IMR-90 (cell line): ENCODE data around the gene PEF1. TPM values are rescaled to one million over a fixed set of nuclear protein-coding genes. Genes with fewer than 3 reads are reported as not detected.

Experiments used
- ATAC-seq: fragments of 200-7000 bp; cut with Tn5 transposase; 2 replicates; pipeline ENCODE4 v1.9.1; 2020; ENCODE audit warnings: low read depth, mild to moderate bottlenecking, moderate library complexity
- BruUV-seq: library from RNA; stranded (reverse); fragments of 400-500 nt; replicated peaks from 2 replicates; lab custom pipeline; 2021; lab: Mats Ljungman, UMichigan
- CTCF ChIA-PET: fragments of 300-600 bp; formaldehyde crosslinking; extraction: SDS; loops from one replicate; lab custom pipeline; 2021; ENCODE audit warnings: antibody characterized with exemption; lab: Yijun Ruan, JAX
- POLR2A ChIA-PET: fragments of 300-600 bp; sonication (Branson Sonifier 250); formaldehyde crosslinking; loops from one replicate; lab custom pipeline; 2022; ENCODE audit warnings: antibody characterized with exemption; ENCODE audit not compliant: unreplicated experiment; lab: Charles Lee
- DNase-seq: peaks from one replicate; pipeline ENCODE4 v3.0.0; 2013
- H2AFZ ChIP-seq: replicated peaks from 2 replicates; pipeline ENCODE3; 2013; ENCODE audit warnings: low read length, mild to moderate bottlenecking; ENCODE audit not compliant: poor library complexity
- H2AK5ac ChIP-seq: 2 replicates; pipeline ENCODE4 v1.6.1; 2013; ENCODE audit warnings: low read depth, low read length, inconsistent platforms
- H2AK9ac ChIP-seq: replicated peaks from 2 replicates; pipeline ENCODE3; 2013; ENCODE audit warnings: mild to moderate bottlenecking, low read depth, low read length, moderate library complexity; ENCODE audit not compliant: poor library complexity
- H2BK120ac ChIP-seq: 2 replicates; pipeline ENCODE4 v1.6.1; 2013; ENCODE audit warnings: low read depth, low read length, inconsistent platforms
- H2BK15ac ChIP-seq: 3 replicates; pipeline ENCODE4 v1.6.1; 2013; ENCODE audit warnings: low read depth, low read length, inconsistent platforms
- H2BK20ac ChIP-seq: 2 replicates; pipeline ENCODE4 v1.6.1; 2013; ENCODE audit warnings: low read depth, mild to moderate bottlenecking, inconsistent platforms, low read length, moderate library complexity
- H2BK5ac ChIP-seq: 2 replicates; pipeline ENCODE4 v1.6.1; 2013; ENCODE audit warnings: mild to moderate bottlenecking, low read depth, low read length, inconsistent platforms; ENCODE audit not compliant: poor library complexity, severe bottlenecking
- H3K14ac ChIP-seq: replicated peaks from 2 replicates; pipeline ENCODE4 v1.6.1; 2013; ENCODE audit warnings: low read depth, low read length, inconsistent platforms
- H3K18ac ChIP-seq: 2 replicates; pipeline ENCODE4 v1.6.1; 2013; ENCODE audit warnings: low read depth, low read length, control low read depth
- H3K23ac ChIP-seq: 2 replicates; pipeline ENCODE4 v1.6.1; 2013; ENCODE audit warnings: low read depth, low read length, inconsistent platforms
- H3K27ac ChIP-seq: 2 replicates; pipeline ENCODE4 v1.5.1; 2013; ENCODE audit warnings: mild to moderate bottlenecking, control low read depth, low read length; ENCODE audit not compliant: insufficient read depth
- H3K27me3 ChIP-seq: 2 replicates; pipeline ENCODE4 v1.6.1; 2013; ENCODE audit warnings: low read length; ENCODE audit not compliant: control insufficient read depth, insufficient read depth
- H3K36me3 ChIP-seq: 2 replicates; pipeline ENCODE4 v1.6.1; 2013; ENCODE audit warnings: low read length, mixed read lengths; ENCODE audit not compliant: control insufficient read depth, insufficient read depth
- H3K4ac ChIP-seq: 2 replicates; pipeline ENCODE4 v1.6.1; 2013; ENCODE audit warnings: low read depth, low read length, inconsistent platforms
- H3K4me1 ChIP-seq: 2 replicates; pipeline ENCODE4 v1.6.1; 2013; ENCODE audit warnings: low read length, mixed read lengths; ENCODE audit not compliant: control insufficient read depth, insufficient read depth
- H3K4me2 ChIP-seq: 2 replicates; pipeline ENCODE4 v1.6.1; 2013; ENCODE audit warnings: low read depth, mild to moderate bottlenecking, control low read depth, low read length, moderate library complexity
- H3K4me3 ChIP-seq: 2 replicates; pipeline ENCODE4 v1.5.1; 2013; ENCODE audit warnings: low read depth, mild to moderate bottlenecking, control low read depth, low read length, moderate library complexity; ENCODE audit not compliant: insufficient read depth
- H3K56ac ChIP-seq: 2 replicates; pipeline ENCODE4 v1.6.1; 2013; ENCODE audit warnings: low read length, inconsistent platforms; ENCODE audit not compliant: insufficient read depth; ENCODE audit errors: extremely low read depth
- H3K79me1 ChIP-seq, 2 experiments: 2 replicates each; pipeline ENCODE4 v1.6.1; 2013; ENCODE audit warnings: low read length in 2 of 2, inconsistent platforms in 1 of 2, low read depth in 1 of 2
- H3K9ac ChIP-seq: 2 replicates; pipeline ENCODE4 v1.6.1; 2013; ENCODE audit warnings: low read depth, low read length, control low read depth
- H3K9me1 ChIP-seq: 2 replicates; pipeline ENCODE4 v1.6.1; 2013; ENCODE audit warnings: low read length, inconsistent platforms; ENCODE audit not compliant: insufficient read depth
- H3K9me3 ChIP-seq: 2 replicates; pipeline ENCODE4 v1.6.1; 2013; ENCODE audit warnings: low read length; ENCODE audit not compliant: control insufficient read depth, insufficient read depth
- H4K20me1 ChIP-seq: 2 replicates; pipeline ENCODE4 v1.6.1; 2013; ENCODE audit warnings: low read length, inconsistent platforms; ENCODE audit not compliant: insufficient read depth
- H4K5ac ChIP-seq: 2 replicates; pipeline ENCODE4 v1.6.1; 2013; ENCODE audit warnings: mild to moderate bottlenecking, low read depth, low read length, control low read depth
- H4K8ac ChIP-seq, 2 experiments: 2 replicates each; pipeline ENCODE4 v1.6.1; 2013; ENCODE audit warnings: low read depth in 2 of 2, low read length in 2 of 2, control low read depth in 1 of 2, inconsistent platforms in 1 of 2
- H4K91ac ChIP-seq: 2 replicates; pipeline ENCODE4 v1.6.1; 2013; ENCODE audit warnings: low read depth, low read length, inconsistent platforms; ENCODE audit not compliant: insufficient read depth
- BHLHE40 ChIP-seq: fragments of 150-350 bp; IDR thresholded peaks from 2 replicates; pipeline ENCODE4 v1.6.1; 2016; ENCODE audit warnings: mild to moderate bottlenecking, low read depth, low read length
- CEBPB ChIP-seq: IDR thresholded peaks from 2 replicates; pipeline ENCODE4 v1.6.1; 2012; ENCODE audit warnings: low read depth, low read length, improper control_type of control experiment
- CHD1 ChIP-seq: IDR thresholded peaks from 2 replicates; pipeline ENCODE4 v1.6.1; 2012; ENCODE audit warnings: low read depth, low read length, improper control_type of control experiment
- FOS ChIP-seq: fragments of 150-350 bp; IDR thresholded peaks from 2 replicates; pipeline ENCODE4 v1.6.1; 2016; ENCODE audit warnings: low read depth, low read length
- MAFK ChIP-seq: IDR thresholded peaks from 2 replicates; pipeline ENCODE4 v1.6.1; 2012; ENCODE audit warnings: low read depth, low read length, improper control_type of control experiment
- MAZ ChIP-seq: IDR thresholded peaks from 2 replicates; pipeline ENCODE4 v1.6.1; 2012; ENCODE audit warnings: low read depth, mild to moderate bottlenecking, low read length, improper control_type of control experiment, moderate library complexity, borderline replicate concordance
- MXI1 ChIP-seq: IDR thresholded peaks from 2 replicates; pipeline ENCODE4 v1.6.1; 2012; ENCODE audit warnings: low read depth, mild to moderate bottlenecking, low read length, moderate library complexity, borderline replicate concordance
- NFE2L2 ChIP-seq: fragments of 150-350 bp; IDR thresholded peaks from 2 replicates; pipeline ENCODE4 v1.6.1; 2016; ENCODE audit warnings: low read depth, mild to moderate bottlenecking, low read length
- POLR2A ChIP-seq: IDR thresholded peaks from 2 replicates; pipeline ENCODE4 v1.6.1; 2012; ENCODE audit warnings: mild to moderate bottlenecking, low read depth, low read length
- RAD21 ChIP-seq: IDR thresholded peaks from 2 replicates; pipeline ENCODE4 v1.6.1; 2012; ENCODE audit warnings: low read length, improper control_type of control experiment
- RCOR1 ChIP-seq: IDR thresholded peaks from 2 replicates; pipeline ENCODE4 v1.6.1; 2012; ENCODE audit warnings: mild to moderate bottlenecking, low read length, improper control_type of control experiment; ENCODE audit not compliant: insufficient replicate concordance
- RFX5 ChIP-seq: IDR thresholded peaks from 2 replicates; pipeline ENCODE4 v1.8.0; 2012; ENCODE audit warnings: low read depth, mild to moderate bottlenecking, low read length, moderate library complexity
- SMC3 ChIP-seq: fragments of 150-350 bp; IDR thresholded peaks from 2 replicates; pipeline ENCODE4 v1.6.1; 2016; ENCODE audit warnings: low read depth, mild to moderate bottlenecking, antibody characterized with exemption, low read length, moderate library complexity
- USF2 ChIP-seq: fragments of 150-350 bp; IDR thresholded peaks from 2 replicates; pipeline ENCODE4 v1.6.1; 2017; ENCODE audit warnings: mild to moderate bottlenecking, antibody characterized with exemption, low read length, low read depth
- WGBS, 2 experiments: methylation state at CpG; one replicate each; pipeline versions ENCODE4 v1.1.5 to v1.1.7; 2013; ENCODE audit warnings: missing lambda C conversion rate in 2 of 2; ENCODE audit not compliant: insufficient read length in 1 of 2; ENCODE audit errors: extremely low coverage in 2 of 2; 5-methylcytosine and 5-hydroxymethylcytosine counted together
- dilution Hi-C: fragments of 300-500 bp; cut with HindIII; formaldehyde crosslinking; loops from one replicate; pipeline ENCODE4 v1.14.3; 2018; ENCODE audit warnings: low sequenced_read_pairs; ENCODE audit not compliant: unreplicated experiment
- in situ Hi-C: fragments of 300-500 bp; cut with MboI; formaldehyde crosslinking; loops from 3 replicates; pipeline ENCODE4 v1.14.3; 2019; ENCODE audit warnings: low sequenced_read_pairs, inconsistent platforms, mixed read lengths
- intact Hi-C: fragments of 100-400 bp; cut with micrococcal nuclease; formaldehyde crosslinking; loops from 2 replicates; pipeline ENCODE4 v1.10.0; 2022
- polyA plus RNA-seq, 3 experiments: library from polyadenylated mRNA; depleted of rRNA; stranded (reverse); fragments of >200 nt; gene quantifications; 2 replicates each; pipeline ENCODE4 v1.2.3, GENCODE V29; 2012; ENCODE audit warnings: low replicate concordance in 1 of 3
- total RNA-seq: library from RNA; depleted of rRNA; stranded (reverse); fragments of >200 nt; gene quantifications from 2 replicates; pipeline ENCODE4 v1.2.3, GENCODE V29; 2012
- TF ChIP-seq, protein P1 (sequence below): fragments of 150-350 bp; IDR thresholded peaks from 2 replicates; pipeline ENCODE4 v1.6.1; 2016; ENCODE audit warnings: low read depth, mild to moderate bottlenecking, low read length, moderate library complexity, borderline replicate concordance
- TF ChIP-seq, protein P2 (sequence below): conservative IDR thresholded peaks from 2 replicates; pipeline ENCODE4 v1.5.1; 2012; ENCODE audit warnings: mild to moderate bottlenecking, low read depth, low read length, improper control_type of control experiment

The PEF1 gene
- total and polyA plus RNA-seq, 2 of the 4 experiments (the other 2 are of a cell fraction), result 84.2 to 104 TPM

- no peak overlapping the region for H2AK9ac ChIP-seq
- ATAC-seq (no peak), DNase-seq (no peak)
- no TSS peak for BruUV-seq
- peaks cover 11% of the 10 kb centered on the region; the same call in 1 of the 2 replicates for H3K4me1 ChIP-seq
- peaks cover 38% of the 10 kb centered on the region for H4K20me1 ChIP-seq
- H3K79me1 ChIP-seq, result peaks cover 44 to 80% of the 10 kb centered on the region in 2 experiments
- no peak overlapping the region for H2AK5ac ChIP-seq
- H3K4me3 ChIP-seq, result no peak overlapping the region
- H3K23ac ChIP-seq, result no peak overlapping the region
- H3K27me3 ChIP-seq, result no peaks in the 10 kb centered on the region
- ChIA-PET POLR2A (no interaction called here), CTCF (interaction anchor here (0.6 kb wide), 1 partner anchor 31 kb away, joined by 4 read pairs; no protein-coding TSS in a partner anchor)
- no peak overlapping the region for H4K91ac ChIP-seq
- WGBS, 2 experiments, result 100% methylated on average over 1 of the region's 4 CpGs; no CpG with 5 or more reads in 1 of the 2 experiments
- H2BK5ac ChIP-seq, result no peak overlapping the region
- H2BK15ac ChIP-seq, result no peak overlapping the region
- no peak overlapping the region for H3K4ac ChIP-seq
- no peaks in the 10 kb centered on the region for H3K9me3 ChIP-seq
- no peaks in the 10 kb centered on the region for H3K36me3 ChIP-seq
- dilution Hi-C loops, result no loop called here
- no peak overlapping the region for H3K9ac ChIP-seq
- no peak overlapping the region for H2BK20ac ChIP-seq
- no peak overlapping the region for H2AFZ ChIP-seq
- H3K14ac ChIP-seq, result no peak overlapping the region
- H2BK120ac ChIP-seq, result no peak overlapping the region
- TF ChIP-seq RCOR1 (no peak), POLR2A (no peak), NFE2L2 (no peak), MAZ (no peak), CHD1 (no peak), BHLHE40 (no peak), RAD21 (no peak), SMC3 (no peak), MXI1 (no peak), USF2 (no peak), FOS (no peak), MAFK (no peak), RFX5 (no peak), CEBPB (no peak)
- TF ChIP-seq, protein P1, sequence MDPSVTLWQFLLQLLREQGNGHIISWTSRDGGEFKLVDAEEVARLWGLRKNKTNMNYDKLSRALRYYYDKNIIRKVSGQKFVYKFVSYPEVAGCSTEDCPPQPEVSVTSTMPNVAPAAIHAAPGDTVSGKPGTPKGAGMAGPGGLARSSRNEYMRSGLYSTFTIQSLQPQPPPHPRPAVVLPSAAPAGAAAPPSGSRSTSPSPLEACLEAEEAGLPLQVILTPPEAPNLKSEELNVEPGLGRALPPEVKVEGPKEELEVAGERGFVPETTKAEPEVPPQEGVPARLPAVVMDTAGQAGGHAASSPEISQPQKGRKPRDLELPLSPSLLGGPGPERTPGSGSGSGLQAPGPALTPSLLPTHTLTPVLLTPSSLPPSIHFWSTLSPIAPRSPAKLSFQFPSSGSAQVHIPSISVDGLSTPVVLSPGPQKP, result no peak
- TF ChIP-seq, protein P2, sequence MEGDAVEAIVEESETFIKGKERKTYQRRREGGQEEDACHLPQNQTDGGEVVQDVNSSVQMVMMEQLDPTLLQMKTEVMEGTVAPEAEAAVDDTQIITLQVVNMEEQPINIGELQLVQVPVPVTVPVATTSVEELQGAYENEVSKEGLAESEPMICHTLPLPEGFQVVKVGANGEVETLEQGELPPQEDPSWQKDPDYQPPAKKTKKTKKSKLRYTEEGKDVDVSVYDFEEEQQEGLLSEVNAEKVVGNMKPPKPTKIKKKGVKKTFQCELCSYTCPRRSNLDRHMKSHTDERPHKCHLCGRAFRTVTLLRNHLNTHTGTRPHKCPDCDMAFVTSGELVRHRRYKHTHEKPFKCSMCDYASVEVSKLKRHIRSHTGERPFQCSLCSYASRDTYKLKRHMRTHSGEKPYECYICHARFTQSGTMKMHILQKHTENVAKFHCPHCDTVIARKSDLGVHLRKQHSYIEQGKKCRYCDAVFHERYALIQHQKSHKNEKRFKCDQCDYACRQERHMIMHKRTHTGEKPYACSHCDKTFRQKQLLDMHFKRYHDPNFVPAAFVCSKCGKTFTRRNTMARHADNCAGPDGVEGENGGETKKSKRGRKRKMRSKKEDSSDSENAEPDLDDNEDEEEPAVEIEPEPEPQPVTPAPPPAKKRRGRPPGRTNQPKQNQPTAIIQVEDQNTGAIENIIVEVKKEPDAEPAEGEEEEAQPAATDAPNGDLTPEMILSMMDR, result no peak
- no peak overlapping the region for H4K8ac ChIP-seq
- H3K4me2 ChIP-seq, result no peak overlapping the region
- in situ Hi-C loops, result no loop called here
- H4K5ac ChIP-seq, result no peak overlapping the region
- peaks cover 19% of the 10 kb centered on the region for H3K9me1 ChIP-seq
- no peak overlapping the region for H3K56ac ChIP-seq
- intact Hi-C loops, result no loop called here
- no peak overlapping the region for H3K27ac ChIP-seq
- H3K18ac ChIP-seq, result no peak overlapping the region
Observed at GRCh38 chr1:31640964-31641363, 3.7 kb downstream of the PEF1 start.
